B cell (primary cell): Measurements from ENCODE around the gene RASA3. TPM values are rescaled to one million over a fixed set of nuclear protein-coding genes. Genes with fewer than 3 reads are reported as not detected.

ENCODE experiments used
- ATAC-seq: fragments of 200-7000 bp; cut with Tn5 transposase; one replicate; pipeline ENCODE4 v1.10.0; 2021; ENCODE audit warnings: low read depth, mild to moderate bottlenecking, moderate number of reproducible peaks, moderate library complexity
- CTCF ChIA-PET: fragments of 350-600 bp; sonication (Branson Sonifier 250); formaldehyde crosslinking; loops from one replicate; lab custom pipeline; 2021; ENCODE audit warnings: antibody characterized with exemption, inconsistent platforms; lab: Charles Lee
- POLR2A ChIA-PET: fragments of 350-600 bp; sonication (Branson Sonifier 250); formaldehyde crosslinking; loops from one replicate; lab custom pipeline; 2021; ENCODE audit warnings: antibody characterized with exemption; lab: Charles Lee
- DNase-seq: peaks from one replicate; pipeline ENCODE4 v3.0.0; 2013
- H2AFZ ChIP-seq: 2 replicates; pipeline ENCODE4 v1.6.1; 2012; ENCODE audit warnings: mild to moderate bottlenecking, low read depth, low read length; ENCODE audit not compliant: insufficient read depth, poor library complexity, severe bottlenecking
- H3K27ac ChIP-seq, 2 donors: 1 replicate in 1 of 2; 2 replicates in 1 of 2; pipeline ENCODE4 v1.5.1; 2012 to 2013; ENCODE audit warnings: low read length in 2 of 2, mild to moderate bottlenecking in 2 of 2, moderate library complexity in 1 of 2
- H3K27me3 ChIP-seq, 4 experiments: fragments of 200-600 bp in 1 of 4; sonication (generic) in 1 of 4; replicated peaks in 1 of 4; 1 replicate in 2 of 4; 2 replicates in 2 of 4; pipeline versions ENCODE4 v1.6.1 to v1.7.0; 2013 to 2016; ENCODE audit warnings: low read length in 3 of 4, mild to moderate bottlenecking in 2 of 4, mixed read lengths in 1 of 4, moderate library complexity in 1 of 4; ENCODE audit not compliant: insufficient read depth in 4 of 4, control insufficient read depth in 3 of 4; ENCODE audit errors: control extremely low read depth in 1 of 4
- H3K36me3 ChIP-seq, 2 experiments: replicated peaks in 1 of 2; 1 replicate in 1 of 2; 2 replicates in 1 of 2; pipeline versions ENCODE4 v1.6.1 to v1.7.1; 2013; ENCODE audit warnings: low read length in 1 of 2; ENCODE audit not compliant: insufficient read depth in 2 of 2, control insufficient read depth in 1 of 2; ENCODE audit errors: control extremely low read depth in 1 of 2, extremely low read depth in 1 of 2
- H3K4me1 ChIP-seq, 2 donors: fragments of 200-600 bp in 1 of 2; sonication (generic) in 1 of 2; 1 replicate in 1 of 2; 2 replicates in 1 of 2; pipeline versions ENCODE4 v1.5.1 to v1.6.1; 2013 to 2017; ENCODE audit warnings: low read length in 2 of 2; ENCODE audit not compliant: control insufficient read depth in 2 of 2, insufficient read depth in 2 of 2
- H3K4me2 ChIP-seq: replicated peaks from 2 replicates; pipeline ENCODE3; 2012; ENCODE audit warnings: mild to moderate bottlenecking, low read depth, low read length; ENCODE audit not compliant: poor library complexity, severe bottlenecking
- H3K4me3 ChIP-seq, 5 experiments: fragments of 200-600 bp in 1 of 5; sonication (generic) in 1 of 5; 1 replicate in 3 of 5; 2 replicates in 2 of 5; pipeline versions ENCODE4 v1.5.1 to v1.7.0; 2011 to 2016; ENCODE audit warnings: low read length in 4 of 5, mild to moderate bottlenecking in 4 of 5, low read depth in 2 of 5, control low read depth in 1 of 5, moderate library complexity in 1 of 5; ENCODE audit not compliant: insufficient read depth in 1 of 5; ENCODE audit errors: control extremely low read depth in 1 of 5, extremely low read depth in 1 of 5
- H3K79me2 ChIP-seq: fragments of 200-600 bp; sonication (generic); one replicate; pipeline ENCODE4 v1.6.0; 2016; ENCODE audit warnings: low read length; ENCODE audit not compliant: control insufficient read depth, insufficient read depth
- H3K9ac ChIP-seq: fragments of 200-600 bp; sonication (generic); 2 replicates; pipeline ENCODE4 v1.6.1; 2017; ENCODE audit warnings: mild to moderate bottlenecking, low read length, moderate library complexity
- H3K9me3 ChIP-seq, 3 donors: one replicate each; pipeline versions ENCODE4 v1.6.1 to v1.7.1; 2013; ENCODE audit warnings: low read length in 2 of 3; ENCODE audit not compliant: control insufficient read depth in 2 of 3, insufficient read depth in 1 of 3; ENCODE audit errors: control extremely low read depth in 1 of 3
- H4K20me1 ChIP-seq: 2 replicates; pipeline ENCODE4 v1.6.0; 2012; ENCODE audit warnings: mild to moderate bottlenecking, low read length; ENCODE audit not compliant: insufficient read depth, control insufficient read depth, poor library complexity, severe bottlenecking
- H3K27ac Mint-ChIP-seq: one replicate; pipeline ENCODE4 v1.8.0; 2021; ENCODE audit warnings: mixed read lengths
- H3K27me3 Mint-ChIP-seq: one replicate; pipeline ENCODE4 v1.8.0; 2021; ENCODE audit warnings: mixed read lengths
- H3K4me1 Mint-ChIP-seq: one replicate; pipeline ENCODE4 v1.8.0; 2021; ENCODE audit warnings: mixed read lengths
- H3K4me3 Mint-ChIP-seq: one replicate; pipeline ENCODE4 v1.8.0; 2021; ENCODE audit warnings: mixed read lengths
- H3K9me3 Mint-ChIP-seq: one replicate; pipeline ENCODE4 v1.8.0; 2022; ENCODE audit warnings: mixed read lengths; ENCODE audit not compliant: insufficient read depth
- CTCF ChIP-seq: fragments of 200-600 bp; IDR thresholded peaks from one replicate; pipeline ENCODE4 v1.8.0; 2022; ENCODE audit warnings: antibody characterized with exemption, mild to moderate bottlenecking
- EZH2 ChIP-seq: IDR thresholded peaks from 2 replicates; pipeline ENCODE4 v1.6.1; 2012; ENCODE audit warnings: borderline replicate concordance, low read depth, mild to moderate bottlenecking, moderate library complexity, low read length; ENCODE audit not compliant: insufficient read depth, poor library complexity, severe bottlenecking
- WGBS: methylation state at CpG from one replicate; pipeline ENCODE4 v1.1.5; 2013; ENCODE audit warnings: missing lambda C conversion rate; ENCODE audit not compliant: insufficient coverage; 5-methylcytosine and 5-hydroxymethylcytosine counted together
- intact Hi-C: fragments of 100-400 bp; cut with micrococcal nuclease; formaldehyde crosslinking; loops from one replicate; pipeline ENCODE4 v1.10.0; 2022
- polyA plus RNA-seq: library from polyadenylated mRNA; depleted of rRNA; stranded (reverse); fragments of >200 nt; gene quantifications from 2 replicates; pipeline ENCODE4 v1.2.3, GENCODE V29; 2012
- total RNA-seq, 2 donors: library from RNA; stranded (reverse); fragments of 120-200 nt in 1 of 2; gene quantifications; 1 replicate in 1 of 2; 2 replicates in 1 of 2; pipeline versions ENCODE4 v1.2.3 to v1.2.4, GENCODE V29; 2013 to 2022

Gene RASA3
- total and polyA plus RNA-seq, 2 donors (not counting 1 experiment from before 2014, with no cell fraction given) = 54.2 to 87.4 TPM

- 89% methylated on average over 12 of the region's 12 CpGs for WGBS
- H2AFZ ChIP-seq = no peak overlapping the region
- no peak for TF ChIP-seq EZH2
- no peak for TF ChIP-seq CTCF
- no peaks in the 10 kb centered on the region for H3K27me3 ChIP-seq
- H3K27me3 Mint-ChIP-seq = no peaks in the 10 kb centered on the region
- peaks cover 94% of the 10 kb centered on the region for H4K20me1 ChIP-seq
- peaks cover 39 to 50% of the 10 kb centered on the region in 2 donors for H3K4me1 ChIP-seq
- no peak overlapping the region for H3K4me3 Mint-ChIP-seq
- POLR2A ChIA-PET = no interaction called here
- H3K4me1 Mint-ChIP-seq = peaks cover 50% of the 10 kb centered on the region
- no peaks in the 10 kb centered on the region for H3K9me3 Mint-ChIP-seq
- H3K4me2 ChIP-seq = no peak overlapping the region
- DNase-seq = no peak
- H3K9ac ChIP-seq = no peak overlapping the region
- intact Hi-C loops = loop anchor here (5.0 kb wide), 1 partner anchor 66 kb away; no protein-coding TSS in a partner anchor
- no peak overlapping the region for H3K4me3 ChIP-seq
- no peak overlapping the region for H3K27ac ChIP-seq
- peaks cover 0 to 8% (median 0%) of the 10 kb centered on the region in 3 donors for H3K9me3 ChIP-seq
- CTCF ChIA-PET = interaction anchor here (1.3 to 4.4 kb wide), 3 partner anchors 47 to 115 kb away, joined by 3 to 38 read pairs (median 5); no protein-coding TSS in a partner anchor
- H3K27ac Mint-ChIP-seq = peak overlapping the region; percentile 63
- ATAC-seq = no peak
- peaks cover 90% of the 10 kb centered on the region for H3K79me2 ChIP-seq
- peaks cover 2 to 28% of the 10 kb centered on the region in 2 experiments for H3K36me3 ChIP-seq
Measured at GRCh38 chr13:114112826-114113322, 19.5 kb downstream of the RASA3 start.

GRCh38 chr13:114112231-114112825 is 20.1 kb downstream of the RASA3 start:
- ChIA-PET POLR2A (no interaction called here), CTCF (interaction anchor here (1.0 to 4.4 kb wide), 5 partner anchors 28 to 296 kb away, joined by 3 to 38 read pairs (median 5); no protein-coding TSS in a partner anchor)
- no peak overlapping the region for H3K27ac ChIP-seq
- H3K79me2 ChIP-seq = peaks cover 93% of the 10 kb centered on the region
- H3K27me3 ChIP-seq = no peaks in the 10 kb centered on the region
- peaks cover 94% of the 10 kb centered on the region for H4K20me1 ChIP-seq
- TF ChIP-seq CTCF = no peak
- TF ChIP-seq EZH2 = no peak
- no peak overlapping the region for H3K9ac ChIP-seq
- Mint-ChIP-seq H3K4me1 (peaks cover 48% of the 10 kb centered on the region), H3K4me3 (no peak overlapping the region), H3K27ac (no peak overlapping the region), H3K27me3 (no peaks in the 10 kb centered on the region), H3K9me3 (no peaks in the 10 kb centered on the region)
- intact Hi-C loops = loop anchor here (5.0 kb wide), 1 partner anchor 65 kb away; no protein-coding TSS in a partner anchor
- peaks cover 39 to 50% of the 10 kb centered on the region in 2 donors for H3K4me1 ChIP-seq
- ATAC-seq = no peak
- H3K36me3 ChIP-seq = peaks cover 2 to 30% of the 10 kb centered on the region in 2 experiments
- 90% methylated on average over 25 of the region's 25 CpGs for WGBS
- DNase-seq = no peak
- H3K9me3 ChIP-seq = peaks cover 0 to 8% (median 0%) of the 10 kb centered on the region in 3 donors
- H3K4me2 ChIP-seq = no peak overlapping the region
- H2AFZ ChIP-seq = no peak overlapping the region
- no peak overlapping the region for H3K4me3 ChIP-seq
